WTC11 (cell line): ENCODE data around the gene AK9. TPM values are rescaled to one million over a fixed set of nuclear protein-coding genes. Genes with fewer than 3 reads are reported as not detected.

Experiments
- ATAC-seq: fragments of 200-7000 bp; cut with Tn5 transposase; 2 replicates; pipeline ENCODE4 v1.10.0; 2021; ENCODE audit warnings: mild to moderate bottlenecking, moderate library complexity
- CTCF ChIA-PET: fragments of 300-600 bp; sonication (Branson Sonifier 250); formaldehyde crosslinking; loops from one replicate; lab custom pipeline; 2021; ENCODE audit warnings: antibody characterized with exemption; lab: Charles Lee
- POLR2A ChIA-PET: fragments of 350-600 bp; sonication (Branson Sonifier 250); formaldehyde crosslinking; loops from one replicate; lab custom pipeline; 2021; ENCODE audit warnings: antibody characterized with exemption; lab: Charles Lee
- DNase-seq: peaks from one replicate; pipeline ENCODE4 v3.0.0; 2021; ENCODE audit warnings: low spot score
- H3K27ac Mint-ChIP-seq: 2 replicates; pipeline ENCODE4 v1.8.0; 2021; ENCODE audit warnings: mixed read lengths
- H3K27me3 Mint-ChIP-seq: 2 replicates; pipeline ENCODE4 v1.8.0; 2021; ENCODE audit warnings: low read depth, mild to moderate bottlenecking, moderate library complexity, mixed read lengths
- H3K36me3 Mint-ChIP-seq: 2 replicates; pipeline ENCODE4 v1.8.0; 2021; ENCODE audit warnings: mixed read lengths
- H3K4me1 Mint-ChIP-seq: 2 replicates; pipeline ENCODE4 v1.8.0; 2022; ENCODE audit warnings: mixed read lengths
- H3K4me3 Mint-ChIP-seq: 2 replicates; pipeline ENCODE4 v1.8.0; 2021; ENCODE audit warnings: mild to moderate bottlenecking, moderate library complexity, mixed read lengths
- H3K9me3 Mint-ChIP-seq: 2 replicates; pipeline ENCODE4 v1.8.0; 2021; ENCODE audit warnings: mixed read lengths
- EMX1 ChIP-seq: fragments of 250-450 bp; sonication (Bioruptor Pico); IDR thresholded peaks from 2 replicates; pipeline ENCODE4 v1.8.0; 2021; ENCODE audit warnings: mild to moderate bottlenecking
- FOXP1 ChIP-seq: sonication (generic); formaldehyde crosslinking; IDR thresholded peaks from 2 replicates; pipeline ENCODE4 v1.8.0; 2022; ENCODE audit warnings: missing genetic modification reagents, mild to moderate bottlenecking, moderate library complexity, borderline replicate concordance
- HMGA2 ChIP-seq: fragments of 250-450 bp; sonication (Bioruptor Pico); IDR thresholded peaks from 2 replicates; pipeline ENCODE4 v1.4.0; 2021; ENCODE audit warnings: mild to moderate bottlenecking, moderate library complexity
- IRF2 ChIP-seq: sonication (generic); formaldehyde crosslinking; IDR thresholded peaks from 2 replicates; pipeline ENCODE4 v1.8.0; 2022; ENCODE audit warnings: low read depth, missing genetic modification reagents, borderline replicate concordance
- MYBL2 ChIP-seq: sonication (generic); formaldehyde crosslinking; IDR thresholded peaks from 2 replicates; pipeline ENCODE4 v1.8.1; 2023; ENCODE audit warnings: mild to moderate bottlenecking, moderate library complexity, missing genetic modification reagents
- NFATC4 ChIP-seq: fragments of 250-450 bp; sonication (Bioruptor Pico); IDR thresholded peaks from 2 replicates; pipeline ENCODE4 v1.9.0; 2021; ENCODE audit warnings: mild to moderate bottlenecking
- NR1H2 ChIP-seq: sonication (generic); formaldehyde crosslinking; IDR thresholded peaks from 2 replicates; pipeline ENCODE4 v1.9.0; 2021; ENCODE audit warnings: mild to moderate bottlenecking, moderate library complexity, missing genetic modification reagents
- NR2C2 ChIP-seq: sonication (generic); formaldehyde crosslinking; IDR thresholded peaks from 2 replicates; pipeline ENCODE4 v1.8.0; 2022; ENCODE audit warnings: mild to moderate bottlenecking, missing genetic modification reagents
- ZNF138 ChIP-seq: sonication (generic); formaldehyde crosslinking; conservative IDR thresholded peaks from 2 replicates; pipeline ENCODE4 v1.8.1; 2022; ENCODE audit warnings: mild to moderate bottlenecking, moderate library complexity, missing genetic modification reagents
- ZNF232 ChIP-seq: sonication (generic); formaldehyde crosslinking; IDR thresholded peaks from 2 replicates; pipeline ENCODE4 v1.8.0; 2022; ENCODE audit warnings: mild to moderate bottlenecking, missing genetic modification reagents
- ZNF263 ChIP-seq: sonication (generic); formaldehyde crosslinking; IDR thresholded peaks from 2 replicates; pipeline ENCODE4 v1.8.1; 2022; ENCODE audit warnings: low read depth, mild to moderate bottlenecking, moderate library complexity, missing genetic modification reagents
- ZNF396 ChIP-seq: fragments of 250-450 bp; sonication (Bioruptor Pico); IDR thresholded peaks from 2 replicates; pipeline ENCODE4 v1.8.0; 2021; ENCODE audit warnings: mild to moderate bottlenecking, moderate library complexity, borderline replicate concordance
- total RNA-seq: library from RNA; stranded (reverse); gene quantifications from 3 replicates; pipeline ENCODE4 v1.2.3, GENCODE V29; 2021
- TF ChIP-seq, protein P1 (sequence below): sonication (generic); formaldehyde crosslinking; conservative IDR thresholded peaks from 2 replicates; pipeline ENCODE4 v1.8.1; 2022; ENCODE audit warnings: mild to moderate bottlenecking, missing genetic modification reagents
- TF ChIP-seq, protein P2 (sequence below): fragments of 250-450 bp; sonication (Bioruptor Pico); IDR thresholded peaks from 2 replicates; pipeline ENCODE4 v1.8.0; 2021; ENCODE audit warnings: mild to moderate bottlenecking
- TF ChIP-seq, protein P3 (sequence below): fragments of 250-450 bp; sonication (Bioruptor Pico); IDR thresholded peaks from 2 replicates; pipeline ENCODE4 v2.1.2; 2022; ENCODE audit warnings: mild to moderate bottlenecking, moderate library complexity
- TF ChIP-seq, protein P4 (sequence below): sonication (generic); formaldehyde crosslinking; IDR thresholded peaks from 2 replicates; pipeline ENCODE4 v1.8.0; 2023; ENCODE audit warnings: missing genetic modification reagents
- TF ChIP-seq, protein P5 (sequence below): fragments of 250-450 bp; sonication (Bioruptor Pico); IDR thresholded peaks from 2 replicates; pipeline ENCODE4 v1.9.0; 2021; ENCODE audit warnings: mild to moderate bottlenecking, borderline replicate concordance
- TF ChIP-seq, protein P6 (sequence below): sonication (generic); formaldehyde crosslinking; IDR thresholded peaks from 2 replicates; pipeline ENCODE4 v1.8.0; 2022; ENCODE audit warnings: mild to moderate bottlenecking, missing genetic modification reagents

The AK9 gene
- total RNA-seq, 1 experiment from 2014 or later: 3.7 TPM

DNA sequence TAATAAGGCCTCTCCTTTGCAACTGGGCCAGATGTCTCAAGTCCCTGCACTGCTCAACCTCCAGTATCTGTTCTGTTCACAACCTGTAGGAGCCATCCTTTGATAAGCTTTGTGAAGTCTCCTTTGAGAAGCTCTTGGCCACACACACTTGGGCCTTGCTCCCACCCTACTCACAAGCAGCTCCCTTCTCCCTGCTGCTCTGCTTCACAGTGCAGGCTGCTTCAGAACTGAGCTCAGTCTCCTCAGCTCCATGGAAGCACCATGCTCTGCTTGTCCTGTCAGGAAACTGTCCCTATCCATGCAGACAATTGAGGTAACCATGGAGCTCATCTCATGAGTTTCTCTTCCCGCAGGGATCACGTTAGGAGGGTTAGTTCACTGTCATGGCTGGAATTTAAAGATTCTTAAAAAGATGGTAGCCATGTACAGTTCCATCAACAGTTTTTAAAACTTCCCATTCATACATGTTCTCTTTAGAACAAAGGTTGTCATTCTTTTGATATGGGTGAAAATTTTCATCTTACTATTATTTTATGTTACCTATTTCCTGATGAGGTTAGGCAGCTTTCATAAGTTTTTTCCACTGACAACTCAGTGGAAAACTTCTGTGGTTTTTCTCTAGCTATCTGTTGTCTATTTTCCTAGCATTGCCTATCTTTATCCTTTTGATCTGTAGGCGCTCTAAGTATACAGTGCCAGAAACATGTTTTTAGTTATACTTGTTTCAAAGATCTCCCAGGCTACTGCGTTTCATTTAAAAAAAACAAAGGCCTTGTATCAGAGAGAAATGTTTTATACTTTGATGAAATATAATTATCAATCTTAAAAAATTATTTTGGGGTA, 62.6 kb downstream of the AK9 start:
- Mint-ChIP-seq H3K27ac (no peak overlapping the region), H3K9me3 (peaks cover 14% of the 10 kb centered on the region), H3K27me3 (no peaks in the 10 kb centered on the region), H3K36me3 (no peaks in the 10 kb centered on the region; the same call in 1 of the 2 replicates), H3K4me1 (no peaks in the 10 kb centered on the region), H3K4me3 (no peak overlapping the region)
- ChIA-PET CTCF (interaction anchor here (0.7 to 1.1 kb wide), 2 partner anchors 101 to 411 kb away, joined by 3 to 4 read pairs; no protein-coding TSS in a partner anchor), POLR2A (no interaction called here)
- no peak for TF ChIP-seq ZNF138
- TF ChIP-seq FOXP1: no peak
- no peak for TF ChIP-seq NFATC4 (CRISPR knock-in tag)
- TF ChIP-seq, protein P1, sequence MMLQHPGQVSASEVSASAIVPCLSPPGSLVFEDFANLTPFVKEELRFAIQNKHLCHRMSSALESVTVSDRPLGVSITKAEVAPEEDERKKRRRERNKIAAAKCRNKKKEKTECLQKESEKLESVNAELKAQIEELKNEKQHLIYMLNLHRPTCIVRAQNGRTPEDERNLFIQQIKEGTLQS (CRISPR knock-in tag): no peak
- TF ChIP-seq NR1H2 (CRISPR knock-in tag): no peak
- TF ChIP-seq ZNF396 (CRISPR knock-in tag): no peak
- no peak for TF ChIP-seq ZNF232 (CRISPR knock-in tag)
- TF ChIP-seq, protein P2, sequence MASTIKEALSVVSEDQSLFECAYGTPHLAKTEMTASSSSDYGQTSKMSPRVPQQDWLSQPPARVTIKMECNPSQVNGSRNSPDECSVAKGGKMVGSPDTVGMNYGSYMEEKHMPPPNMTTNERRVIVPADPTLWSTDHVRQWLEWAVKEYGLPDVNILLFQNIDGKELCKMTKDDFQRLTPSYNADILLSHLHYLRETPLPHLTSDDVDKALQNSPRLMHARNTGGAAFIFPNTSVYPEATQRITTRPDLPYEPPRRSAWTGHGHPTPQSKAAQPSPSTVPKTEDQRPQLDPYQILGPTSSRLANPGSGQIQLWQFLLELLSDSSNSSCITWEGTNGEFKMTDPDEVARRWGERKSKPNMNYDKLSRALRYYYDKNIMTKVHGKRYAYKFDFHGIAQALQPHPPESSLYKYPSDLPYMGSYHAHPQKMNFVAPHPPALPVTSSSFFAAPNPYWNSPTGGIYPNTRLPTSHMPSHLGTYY (CRISPR knock-in tag): no peak
- no peak for ATAC-seq
- DNase-seq: no peak

GRCh38 chr6:109626311-109626710, 64.7 kb downstream of the AK9 start:
- no peaks in the 10 kb centered on the region for H3K27me3 Mint-ChIP-seq
- no peak for TF ChIP-seq NR2C2 (CRISPR knock-in tag)
- TF ChIP-seq, protein P3, sequence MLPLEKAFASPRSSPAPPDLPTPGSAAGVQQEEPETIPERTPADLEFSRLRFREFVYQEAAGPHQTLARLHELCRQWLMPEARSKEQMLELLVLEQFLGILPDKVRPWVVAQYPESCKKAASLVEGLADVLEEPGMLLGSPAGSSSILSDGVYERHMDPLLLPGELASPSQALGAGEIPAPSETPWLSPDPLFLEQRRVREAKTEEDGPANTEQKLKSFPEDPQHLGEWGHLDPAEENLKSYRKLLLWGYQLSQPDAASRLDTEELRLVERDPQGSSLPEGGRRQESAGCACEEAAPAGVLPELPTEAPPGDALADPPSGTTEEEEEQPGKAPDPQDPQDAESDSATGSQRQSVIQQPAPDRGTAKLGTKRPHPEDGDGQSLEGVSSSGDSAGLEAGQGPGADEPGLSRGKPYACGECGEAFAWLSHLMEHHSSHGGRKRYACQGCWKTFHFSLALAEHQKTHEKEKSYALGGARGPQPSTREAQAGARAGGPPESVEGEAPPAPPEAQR (CRISPR knock-in tag): no peak
- no peak for TF ChIP-seq MYBL2 (CRISPR knock-in tag)
- TF ChIP-seq ZNF263 (CRISPR knock-in tag): no peak
- TF ChIP-seq, protein P4, sequence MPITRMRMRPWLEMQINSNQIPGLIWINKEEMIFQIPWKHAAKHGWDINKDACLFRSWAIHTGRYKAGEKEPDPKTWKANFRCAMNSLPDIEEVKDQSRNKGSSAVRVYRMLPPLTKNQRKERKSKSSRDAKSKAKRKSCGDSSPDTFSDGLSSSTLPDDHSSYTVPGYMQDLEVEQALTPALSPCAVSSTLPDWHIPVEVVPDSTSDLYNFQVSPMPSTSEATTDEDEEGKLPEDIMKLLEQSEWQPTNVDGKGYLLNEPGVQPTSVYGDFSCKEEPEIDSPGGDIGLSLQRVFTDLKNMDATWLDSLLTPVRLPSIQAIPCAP (CRISPR knock-in tag): no peak
- TF ChIP-seq, protein P5, sequence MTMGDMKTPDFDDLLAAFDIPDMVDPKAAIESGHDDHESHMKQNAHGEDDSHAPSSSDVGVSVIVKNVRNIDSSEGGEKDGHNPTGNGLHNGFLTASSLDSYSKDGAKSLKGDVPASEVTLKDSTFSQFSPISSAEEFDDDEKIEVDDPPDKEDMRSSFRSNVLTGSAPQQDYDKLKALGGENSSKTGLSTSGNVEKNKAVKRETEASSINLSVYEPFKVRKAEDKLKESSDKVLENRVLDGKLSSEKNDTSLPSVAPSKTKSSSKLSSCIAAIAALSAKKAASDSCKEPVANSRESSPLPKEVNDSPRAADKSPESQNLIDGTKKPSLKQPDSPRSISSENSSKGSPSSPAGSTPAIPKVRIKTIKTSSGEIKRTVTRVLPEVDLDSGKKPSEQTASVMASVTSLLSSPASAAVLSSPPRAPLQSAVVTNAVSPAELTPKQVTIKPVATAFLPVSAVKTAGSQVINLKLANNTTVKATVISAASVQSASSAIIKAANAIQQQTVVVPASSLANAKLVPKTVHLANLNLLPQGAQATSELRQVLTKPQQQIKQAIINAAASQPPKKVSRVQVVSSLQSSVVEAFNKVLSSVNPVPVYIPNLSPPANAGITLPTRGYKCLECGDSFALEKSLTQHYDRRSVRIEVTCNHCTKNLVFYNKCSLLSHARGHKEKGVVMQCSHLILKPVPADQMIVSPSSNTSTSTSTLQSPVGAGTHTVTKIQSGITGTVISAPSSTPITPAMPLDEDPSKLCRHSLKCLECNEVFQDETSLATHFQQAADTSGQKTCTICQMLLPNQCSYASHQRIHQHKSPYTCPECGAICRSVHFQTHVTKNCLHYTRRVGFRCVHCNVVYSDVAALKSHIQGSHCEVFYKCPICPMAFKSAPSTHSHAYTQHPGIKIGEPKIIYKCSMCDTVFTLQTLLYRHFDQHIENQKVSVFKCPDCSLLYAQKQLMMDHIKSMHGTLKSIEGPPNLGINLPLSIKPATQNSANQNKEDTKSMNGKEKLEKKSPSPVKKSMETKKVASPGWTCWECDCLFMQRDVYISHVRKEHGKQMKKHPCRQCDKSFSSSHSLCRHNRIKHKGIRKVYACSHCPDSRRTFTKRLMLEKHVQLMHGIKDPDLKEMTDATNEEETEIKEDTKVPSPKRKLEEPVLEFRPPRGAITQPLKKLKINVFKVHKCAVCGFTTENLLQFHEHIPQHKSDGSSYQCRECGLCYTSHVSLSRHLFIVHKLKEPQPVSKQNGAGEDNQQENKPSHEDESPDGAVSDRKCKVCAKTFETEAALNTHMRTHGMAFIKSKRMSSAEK (CRISPR knock-in tag): no peak
- TF ChIP-seq HMGA2 (CRISPR knock-in tag): no peak
- no peak for TF ChIP-seq ZNF138
- TF ChIP-seq IRF2 (CRISPR knock-in tag): no peak
- TF ChIP-seq FOXP1: no peak
- TF ChIP-seq, protein P6, sequence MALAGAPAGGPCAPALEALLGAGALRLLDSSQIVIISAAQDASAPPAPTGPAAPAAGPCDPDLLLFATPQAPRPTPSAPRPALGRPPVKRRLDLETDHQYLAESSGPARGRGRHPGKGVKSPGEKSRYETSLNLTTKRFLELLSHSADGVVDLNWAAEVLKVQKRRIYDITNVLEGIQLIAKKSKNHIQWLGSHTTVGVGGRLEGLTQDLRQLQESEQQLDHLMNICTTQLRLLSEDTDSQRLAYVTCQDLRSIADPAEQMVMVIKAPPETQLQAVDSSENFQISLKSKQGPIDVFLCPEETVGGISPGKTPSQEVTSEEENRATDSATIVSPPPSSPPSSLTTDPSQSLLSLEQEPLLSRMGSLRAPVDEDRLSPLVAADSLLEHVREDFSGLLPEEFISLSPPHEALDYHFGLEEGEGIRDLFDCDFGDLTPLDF (CRISPR knock-in tag): no peak
- TF ChIP-seq EMX1 (CRISPR knock-in tag): no peak
- no peak for ATAC-seq
- H3K9me3 Mint-ChIP-seq: peaks cover 14% of the 10 kb centered on the region
- no peaks in the 10 kb centered on the region; the same call in 1 of the 2 replicates for H3K36me3 Mint-ChIP-seq
- DNase-seq: no peak
- H3K4me3 Mint-ChIP-seq: no peak overlapping the region
- no peaks in the 10 kb centered on the region for H3K4me1 Mint-ChIP-seq
- no peak overlapping the region for H3K27ac Mint-ChIP-seq
- CTCF ChIA-PET: no interaction called here
- POLR2A ChIA-PET: interaction anchor here (0.6 kb wide), 1 partner anchor 311 kb away, joined by 5 read pairs; no protein-coding TSS in a partner anchor
